Tibial artery (tissue), 4 donors: Measurements from ENCODE around the gene PTP4A2.

ENCODE experiments used
- DNase-seq, 2 donors: peaks; one replicate each; pipeline ENCODE4 v3.0.0-alpha.2; 2019
- H3K27ac ChIP-seq, 2 donors: fragments of 200-600 bp; sonication (generic) in 1 of 2; 1 replicate in 1 of 2; 2 replicates in 1 of 2; pipeline ENCODE4 v1.5.1; 2018 to 2019; ENCODE audit warnings: mild to moderate bottlenecking in 1 of 2
- H3K27me3 ChIP-seq, 2 donors: fragments of 200-600 bp; sonication (generic) in 1 of 2; one replicate each; pipeline versions ENCODE4 v1.5.1 to v1.6.0; 2016 to 2019
- H3K36me3 ChIP-seq, 3 donors: fragments of 200-600 bp; sonication (generic) in 2 of 3; one replicate each; pipeline ENCODE4 v1.5.1; 2016 to 2019; ENCODE audit warnings: mild to moderate bottlenecking in 2 of 3
- H3K4me1 ChIP-seq, 4 donors: fragments of 200-600 bp; sonication (generic) in 2 of 4; 1 replicate in 3 of 4; 2 replicates in 1 of 4; pipeline ENCODE4 v1.5.1; 2016 to 2019
- H3K4me3 ChIP-seq, 2 donors: fragments of 200-600 bp; sonication (generic) in 1 of 2; 1 replicate in 1 of 2; 2 replicates in 1 of 2; pipeline ENCODE4 v1.5.1; 2018 to 2019; ENCODE audit warnings: mild to moderate bottlenecking in 2 of 2
- H3K9me3 ChIP-seq, 3 donors: fragments of 200-600 bp; sonication (generic) in 1 of 3; one replicate each; pipeline ENCODE4 v1.5.1; 2016 to 2019
- CTCF ChIP-seq, 2 experiments: fragments of 200-600 bp in 1 of 2; fragments of 450-650 bp in 1 of 2; IDR thresholded peaks; one replicate each; pipeline ENCODE4 v1.5.1; 2017 to 2019; ENCODE audit warnings: antibody characterized with exemption in 2 of 2, mild to moderate bottlenecking in 1 of 2, moderate library complexity in 1 of 2
- intact Hi-C: fragments of 100-400 bp; cut with DNase I; formaldehyde crosslinking; loops from one replicate; pipeline ENCODE4 v1.15.0; 2023; ENCODE audit warnings: low total_unique reads

PTP4A2 gene

GRCh38 chr1:31859719-31860118 lies 78.4 kb downstream of the PTP4A2 start:
- intact Hi-C loops: no loop called here
- TF ChIP-seq CTCF (IDR thresholded peaks at IDR 0.05): no peak
- no peaks in the 10 kb centered on the region for H3K4me1 ChIP-seq
- H3K27me3 ChIP-seq: no peaks in the 10 kb centered on the region
- DNase-seq: no peak
- no peak overlapping the region for H3K4me3 ChIP-seq
- no peaks in the 10 kb centered on the region for H3K36me3 ChIP-seq
- H3K9me3 ChIP-seq: no peaks in the 10 kb centered on the region
- no peak overlapping the region for H3K27ac ChIP-seq

GRCh38 chr1:31859044-31859443 lies 79.1 kb downstream of the PTP4A2 start:
- intact Hi-C loops: no loop called here
- DNase-seq: no peak
- no peaks in the 10 kb centered on the region for H3K4me1 ChIP-seq

GRCh38 chr1:31857863-31858262 lies 80.3 kb downstream of the PTP4A2 start:
- Histone ChIP-seq H3K9me3 (no peaks in the 10 kb centered on the region), H3K4me1 (no peaks in the 10 kb centered on the region), H3K36me3 (no peaks in the 10 kb centered on the region), H3K27me3 (peaks cover 0 to 7% of the 10 kb centered on the region in 2 donors), H3K27ac (no peak overlapping the region), H3K4me3 (no peak overlapping the region)
- no peak for DNase-seq
- no peak for TF ChIP-seq CTCF (IDR thresholded peaks at IDR 0.05)
- intact Hi-C loops: no loop called here

More at GRCh38 chr1:31859044-31859443, 79.1 kb downstream of the PTP4A2 start:
- H3K27ac ChIP-seq: no peak overlapping the region
- H3K27me3 ChIP-seq: peaks cover 0 to 5% of the 10 kb centered on the region in 2 donors
- no peaks in the 10 kb centered on the region for H3K9me3 ChIP-seq
- no peak overlapping the region for H3K4me3 ChIP-seq
- TF ChIP-seq CTCF (IDR thresholded peaks at IDR 0.05): no peak
- no peaks in the 10 kb centered on the region for H3K36me3 ChIP-seq
